HG02623 (cell line): Measurements from ENCODE around the gene CNOT9.

Experiments
- ATAC-seq: cut with Tn5 transposase; IDR thresholded peaks from one replicate; pipeline ENCODE4 v1.9.1; 2021; ENCODE audit warnings: moderate library complexity; ENCODE audit not compliant: unreplicated experiment

CNOT9 gene

GRCh38 chr2:218577482-218578220 is 9.0 kb downstream of the CNOT9 start:
- ATAC-seq, result no peak

- no peak for ATAC-seq
Measured at GRCh38 chr2:218578272-218578877, 9.7 kb downstream of the CNOT9 start.

GRCh38 chr2:218582076-218582475 is 13.4 kb downstream of the CNOT9 start:
- ATAC-seq, result no peak

- no peak for ATAC-seq
Measured at GRCh38 chr2:218583983-218584850, 15.6 kb downstream of the CNOT9 start.

GRCh38 chr2:218585541-218585940 is 16.9 kb downstream of the CNOT9 start:
- ATAC-seq, result no peak

- no peak for ATAC-seq
Measured at GRCh38 chr2:218605432-218605831, 36.8 kb downstream of the CNOT9 start.

GRCh38 chr2:218607436-218608115 is 38.9 kb downstream of the CNOT9 start, which contains the start of gene PLCD4:
PLCD4 (plus strand) TSS chr2:218607899; CDS start chr2:218615740, 7,841 bp downstream.
- ATAC-seq, result no peak

GRCh38 chr2:218615868-218616315 is 47.3 kb downstream of the CNOT9 start:
- no peak for ATAC-seq

GRCh38 chr2:218618102-218618860 is 49.6 kb downstream of the CNOT9 start:
- no peak for ATAC-seq

- ATAC-seq, result no peak
Measured at GRCh38 chr2:218621007-218621406, 52.4 kb downstream of the CNOT9 start.

GRCh38 chr2:218622606-218623365 is 54.1 kb downstream of the CNOT9 start:
- no peak for ATAC-seq

GRCh38 chr2:218623366-218623705 is 54.7 kb downstream of the CNOT9 start:
- no peak for ATAC-seq

- ATAC-seq, result no peak
Measured at GRCh38 chr2:218626369-218626768, 57.7 kb downstream of the CNOT9 start.

GRCh38 chr2:218627939-218628338 is 59.3 kb downstream of the CNOT9 start:
- ATAC-seq, result no peak

GRCh38 chr2:218631837-218632236 is 63.2 kb downstream of the CNOT9 start:
- ATAC-seq, result no peak

- no peak for ATAC-seq
Measured at GRCh38 chr2:218635719-218636118, 67.1 kb downstream of the CNOT9 start.

GRCh38 chr2:218638372-218638771 is 69.7 kb downstream of the CNOT9 start:
- no peak for ATAC-seq

GRCh38 chr2:218642121-218642656 is 73.5 kb downstream of the CNOT9 start:
- ATAC-seq, result no peak

- ATAC-seq, result no peak
Measured at GRCh38 chr2:218642786-218643185, 74.1 kb downstream of the CNOT9 start.
